Mesendoderm (in vitro differentiated cells): ENCODE measurements around the gene ERVMER34-1. TPM values are rescaled to one million over a fixed set of nuclear protein-coding genes. Genes with fewer than 3 reads are reported as not detected.

Source experiments
- DNase-seq: peaks from one replicate; pipeline ENCODE4 v3.0.0; 2013
- H2AK5ac ChIP-seq: 2 replicates; pipeline ENCODE4 v1.6.1; 2013; ENCODE audit warnings: low read length, inconsistent platforms
- H2BK120ac ChIP-seq: 2 replicates; pipeline ENCODE4 v1.6.1; 2013; ENCODE audit warnings: low read depth, mild to moderate bottlenecking, low read length, moderate library complexity, mixed read lengths
- H2BK15ac ChIP-seq: replicated peaks from 2 replicates; pipeline ENCODE4 v1.6.1; 2013; ENCODE audit warnings: low read depth, mild to moderate bottlenecking, moderate library complexity
- H2BK5ac ChIP-seq: 2 replicates; pipeline ENCODE4 v1.6.1; 2013; ENCODE audit warnings: low read length, inconsistent platforms
- H3K18ac ChIP-seq: 2 replicates; pipeline ENCODE4 v1.6.1; 2013; ENCODE audit warnings: mild to moderate bottlenecking, low read length, mixed read lengths
- H3K23ac ChIP-seq: one replicate; pipeline ENCODE4 v1.6.1; 2013; ENCODE audit warnings: low read length
- H3K27ac ChIP-seq: 2 replicates; pipeline ENCODE4 v1.5.1; 2013; ENCODE audit warnings: low read depth, mild to moderate bottlenecking, inconsistent platforms, low read length, moderate library complexity
- H3K27me3 ChIP-seq: 2 replicates; pipeline ENCODE4 v1.6.1; 2013; ENCODE audit warnings: low read length, control low read depth, mild to moderate bottlenecking, inconsistent platforms; ENCODE audit not compliant: insufficient read depth, poor library complexity
- H3K36me3 ChIP-seq: 2 replicates; pipeline ENCODE4 v1.6.1; 2013; ENCODE audit warnings: low read length, inconsistent platforms; ENCODE audit not compliant: control insufficient read depth, insufficient read depth
- H3K4ac ChIP-seq: one replicate; pipeline ENCODE4 v1.6.1; 2013; ENCODE audit warnings: low read depth, mild to moderate bottlenecking, low read length, moderate library complexity
- H3K4me1 ChIP-seq: 2 replicates; pipeline ENCODE4 v1.6.1; 2013; ENCODE audit warnings: low read depth, low read length, inconsistent platforms; ENCODE audit not compliant: control insufficient read depth
- H3K4me2 ChIP-seq: 2 replicates; pipeline ENCODE4 v1.6.1; 2013; ENCODE audit warnings: low read length
- H3K4me3 ChIP-seq: 2 replicates; pipeline ENCODE4 v1.5.1; 2013; ENCODE audit warnings: mild to moderate bottlenecking, low read length
- H3K56ac ChIP-seq: one replicate; pipeline ENCODE4 v1.6.1; 2013; ENCODE audit warnings: low read length
- H3K79me1 ChIP-seq: 2 replicates; pipeline ENCODE4 v1.6.1; 2013; ENCODE audit warnings: low read length, inconsistent platforms
- H3K79me2 ChIP-seq: 2 replicates; pipeline ENCODE4 v1.6.1; 2013; ENCODE audit warnings: mild to moderate bottlenecking, low read length; ENCODE audit not compliant: control insufficient read depth, insufficient read depth
- H3K9ac ChIP-seq: 2 replicates; pipeline ENCODE4 v1.6.1; 2013; ENCODE audit warnings: low read length, inconsistent platforms
- H4K5ac ChIP-seq: one replicate; pipeline ENCODE4 v1.6.1; 2013; ENCODE audit warnings: low read length
- H4K8ac ChIP-seq: one replicate; pipeline ENCODE4 v1.6.1; 2013; ENCODE audit warnings: low read depth, mild to moderate bottlenecking, control low read depth, low read length, moderate library complexity
- WGBS: extraction: QIAGEN DNeasy Blood & Tissue Kit; methylation state at CpG from one replicate; pipeline ENCODE4 v1.1.7; 2013; ENCODE audit warnings: low lambda C conversion rate, missing lambda C conversion rate; ENCODE audit not compliant: insufficient coverage; ENCODE audit errors: extremely low coverage; 5-methylcytosine and 5-hydroxymethylcytosine counted together
- small RNA-seq: library from polyadenylated mRNA; stranded (forward); fragments of <200 nt; extraction: miRNeasy Mini kit (QIAGEN cat#:217004); gene quantifications from one replicate; pipeline ENCODE3, GENCODE V24; 2013; ENCODE audit not compliant: insufficient read depth

Gene ERVMER34-1

DNA sequence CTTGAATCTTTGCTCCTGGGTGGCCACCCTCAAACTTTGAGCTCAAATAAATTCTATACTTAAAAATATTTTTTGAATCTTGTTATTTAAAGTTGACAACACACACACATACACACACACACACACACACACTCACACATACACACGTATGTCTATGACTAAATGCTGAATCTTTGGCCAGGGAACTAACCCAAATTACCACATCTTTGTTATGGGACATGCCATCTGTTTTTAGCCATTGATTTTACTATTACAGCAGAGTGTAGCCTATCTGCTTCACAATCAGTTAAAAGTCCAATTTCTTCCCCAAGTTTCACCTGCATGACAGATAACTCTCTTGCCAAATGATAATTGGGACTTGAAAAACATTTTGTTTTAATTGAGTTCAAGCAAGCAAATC, 47.1 kb downstream of the ERVMER34-1 start:
- H4K8ac ChIP-seq: no peak overlapping the region
- no peaks in the 10 kb centered on the region for H3K4me1 ChIP-seq
- H3K56ac ChIP-seq: no peak overlapping the region
- H2BK5ac ChIP-seq: no peak overlapping the region
- no peak overlapping the region for H3K23ac ChIP-seq
- DNase-seq: no peak
- no peaks in the 10 kb centered on the region for H3K36me3 ChIP-seq
- no peak overlapping the region for H3K4me3 ChIP-seq
- no peaks in the 10 kb centered on the region for H3K27me3 ChIP-seq
- no peak overlapping the region for H2BK120ac ChIP-seq
- WGBS: no CpG with 5 or more reads among the region's 1 CpG
- H3K9ac ChIP-seq: no peak overlapping the region
- no peak overlapping the region for H3K4ac ChIP-seq
- no peaks in the 10 kb centered on the region for H3K79me1 ChIP-seq
- H3K79me2 ChIP-seq: no peaks in the 10 kb centered on the region
- H2AK5ac ChIP-seq: no peak overlapping the region
- no peak overlapping the region for H3K4me2 ChIP-seq
- no peak overlapping the region for H4K5ac ChIP-seq
- H3K18ac ChIP-seq: no peak overlapping the region
- H2BK15ac ChIP-seq: no peak overlapping the region
- H3K27ac ChIP-seq: no peak overlapping the region

DNA sequence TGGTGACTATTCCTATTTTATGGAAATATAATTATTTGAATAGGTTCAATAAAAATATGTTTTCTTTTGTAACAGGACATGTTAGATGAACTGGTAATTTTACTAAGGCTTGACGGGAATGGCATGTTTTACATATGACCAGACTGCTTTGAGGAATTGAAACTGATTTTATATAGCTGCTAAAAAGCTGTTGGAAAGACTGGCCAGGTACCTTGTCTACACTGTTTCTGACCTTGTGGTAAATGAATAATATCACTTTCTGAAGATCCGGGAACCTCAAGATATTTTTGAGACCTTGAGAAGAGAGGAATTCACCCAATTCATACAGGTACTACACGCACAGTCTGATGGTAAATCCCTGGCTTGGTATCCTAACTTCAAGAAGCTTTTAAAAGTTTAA, 50.0 kb downstream of the ERVMER34-1 start:
- no peak overlapping the region for H3K56ac ChIP-seq
- H4K5ac ChIP-seq: no peak overlapping the region
- H3K9ac ChIP-seq: no peak overlapping the region
- H3K4ac ChIP-seq: no peak overlapping the region
- H3K18ac ChIP-seq: no peak overlapping the region
- H3K4me3 ChIP-seq: no peak overlapping the region
- no CpG with 5 or more reads among the region's 3 CpGs for WGBS
- no peak overlapping the region for H3K4me2 ChIP-seq
- no peak for DNase-seq
- no peak overlapping the region for H2BK120ac ChIP-seq
- no peak overlapping the region for H2BK15ac ChIP-seq
- H2AK5ac ChIP-seq: no peak overlapping the region
- H3K36me3 ChIP-seq: no peaks in the 10 kb centered on the region
- no peaks in the 10 kb centered on the region for H3K79me2 ChIP-seq
- H3K23ac ChIP-seq: no peak overlapping the region
- no peak overlapping the region for H4K8ac ChIP-seq
- H3K79me1 ChIP-seq: no peaks in the 10 kb centered on the region
- no peak overlapping the region for H2BK5ac ChIP-seq
- no peaks in the 10 kb centered on the region for H3K4me1 ChIP-seq
- H3K27me3 ChIP-seq: no peaks in the 10 kb centered on the region
- no peak overlapping the region for H3K27ac ChIP-seq

DNA sequence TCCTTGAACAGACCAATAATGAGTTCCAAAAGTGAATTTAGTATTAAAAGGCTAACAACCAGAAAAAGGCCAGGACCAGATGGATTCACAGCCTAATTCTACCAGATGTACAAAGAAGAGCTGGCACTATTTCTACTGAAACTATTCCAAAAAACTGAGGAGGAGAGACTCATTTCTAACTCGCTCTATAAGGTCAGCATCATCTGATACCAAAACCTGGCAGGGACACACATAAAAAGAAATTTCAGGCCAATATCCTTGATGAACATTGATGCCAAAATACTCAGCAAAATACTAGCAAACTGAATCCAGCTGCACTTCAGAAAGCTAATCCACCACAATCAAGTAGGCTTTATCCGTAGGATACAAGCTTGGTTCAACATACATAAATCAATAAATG, 56.3 kb downstream of the ERVMER34-1 start:
- no peak overlapping the region for H3K4me2 ChIP-seq
- H2AK5ac ChIP-seq: no peak overlapping the region
- no peak overlapping the region for H3K27ac ChIP-seq
- no peak overlapping the region for H4K8ac ChIP-seq
- no peaks in the 10 kb centered on the region for H3K4me1 ChIP-seq
- no peak overlapping the region for H4K5ac ChIP-seq
- no peak overlapping the region for H3K4me3 ChIP-seq
- no peaks in the 10 kb centered on the region for H3K79me2 ChIP-seq
- H3K23ac ChIP-seq: no peak overlapping the region
- DNase-seq: no peak
- H3K27me3 ChIP-seq: no peaks in the 10 kb centered on the region
- no peak overlapping the region for H3K18ac ChIP-seq
- no peaks in the 10 kb centered on the region for H3K36me3 ChIP-seq
- WGBS: no CpG with 5 or more reads among the region's 2 CpGs
- no peak overlapping the region for H2BK120ac ChIP-seq
- H3K4ac ChIP-seq: no peak overlapping the region
- H3K9ac ChIP-seq: no peak overlapping the region
- H3K56ac ChIP-seq: no peak overlapping the region
- H2BK15ac ChIP-seq: no peak overlapping the region
- H3K79me1 ChIP-seq: no peaks in the 10 kb centered on the region
- H2BK5ac ChIP-seq: no peak overlapping the region

DNA sequence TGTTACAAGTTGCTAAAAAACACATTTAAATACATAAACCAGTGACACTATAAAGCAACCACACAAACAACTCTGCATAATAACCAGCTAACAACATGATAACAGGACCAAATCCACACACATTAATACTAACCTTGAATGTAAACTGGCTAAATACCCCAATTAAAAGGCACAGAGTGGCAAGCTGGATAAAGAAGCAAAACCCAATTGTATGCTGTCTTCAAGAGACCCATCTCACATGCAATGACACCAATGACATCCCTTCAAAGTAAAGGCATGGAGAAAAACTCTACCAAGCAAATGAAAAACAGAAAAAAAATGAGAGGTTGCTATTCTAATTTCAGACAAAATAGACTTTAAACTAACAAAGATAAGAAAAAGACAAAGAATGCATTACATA, 57.7 kb downstream of the ERVMER34-1 start:
- Histone ChIP-seq H3K36me3 (no peaks in the 10 kb centered on the region), H3K23ac (no peak overlapping the region), H2BK120ac (no peak overlapping the region), H4K5ac (no peak overlapping the region), H3K4ac (no peak overlapping the region), H3K4me2 (no peak overlapping the region), H2AK5ac (no peak overlapping the region), H3K27me3 (no peaks in the 10 kb centered on the region), H3K4me3 (no peak overlapping the region), H3K9ac (no peak overlapping the region), H3K79me1 (no peaks in the 10 kb centered on the region), H3K27ac (no peak overlapping the region), H3K79me2 (no peaks in the 10 kb centered on the region), H3K18ac (no peak overlapping the region), H4K8ac (no peak overlapping the region), H3K56ac (no peak overlapping the region), H3K4me1 (no peaks in the 10 kb centered on the region), H2BK15ac (no peak overlapping the region), H2BK5ac (no peak overlapping the region)
- DNase-seq: no peak

Small RNA genes within 50 kb of the gene (small RNA-seq; reads per million reads assigned to genes)
- gene MIR4449: 3.9 reads per million, percentile 61 among the genes with 10 or more reads in this experiment
- gene RF00019: not detected
- not detected for gene RF00568
- 147 reads per million, percentile 96 among the genes with 10 or more reads in this experiment for gene SNORA26
